ENCODE measurements around the gene KLHL6.

DNA sequence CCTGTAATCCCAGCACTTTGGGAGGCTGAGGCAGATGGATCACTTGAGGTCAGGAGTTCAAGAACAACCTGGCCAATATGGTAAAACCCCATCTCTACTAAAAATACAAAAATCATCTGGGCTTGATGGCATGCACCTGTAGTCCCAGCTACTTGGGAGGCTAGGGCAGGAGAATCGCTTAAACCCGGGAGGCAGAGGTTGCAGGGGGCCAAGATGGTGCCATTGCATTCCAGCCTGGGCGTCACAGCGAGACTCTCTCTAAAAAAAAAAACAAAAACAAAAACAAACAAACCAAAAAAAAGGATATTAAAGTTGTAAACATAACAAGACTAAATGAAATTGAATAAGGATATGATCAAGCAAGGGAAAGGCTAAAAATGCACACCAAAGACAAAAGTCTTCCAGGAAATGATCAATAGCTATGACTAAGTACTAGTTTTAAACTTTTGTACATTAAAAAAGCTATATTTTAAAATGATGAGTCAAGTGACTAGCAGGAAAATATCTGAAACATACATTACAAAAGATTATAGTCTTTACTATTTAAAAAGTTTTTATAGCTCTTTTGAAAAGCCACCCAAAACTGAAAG is 28.6 kb downstream of the KLHL6 start:
- TF ChIP-seq POLR2AphosphoS5 (IDR thresholded peaks at IDR 0.05; ENCODE audit: low read depth, low read length) (no peak), SIN3A (IDR thresholded peaks at IDR 0.05; ENCODE audit: borderline replicate concordance, insufficient read depth, low read length) (no peak), REST (IDR thresholded peaks at IDR 0.05; ENCODE audit: insufficient read depth in 1 of 2, low read depth in 2 of 2, low read length in 2 of 2) (no peak)
